A549 (cell line): ENCODE measurements around the gene DPPA5. TPM values are rescaled to one million over a fixed set of nuclear protein-coding genes. Genes with fewer than 3 reads are reported as not detected.

Source experiments
- ATAC-seq, 2 experiments: fragments of 200-7000 bp in 1 of 2; fragments of >200 bp in 1 of 2; cut with Nextera tagmentation in 1 of 2; cut with Tn5 transposase in 1 of 2; 3 replicates each; pipeline versions ENCODE4 v1.8.0 to v1.9.1; 2018 to 2020; ENCODE audit warnings: mild to moderate bottlenecking in 1 of 2, moderate library complexity in 1 of 2
- CTCF ChIA-PET: fragments of 300-600 bp; sonication (Branson Sonifier 250); formaldehyde crosslinking; extraction: SDS; loops from one replicate; lab custom pipeline; 2021; ENCODE audit warnings: antibody characterized with exemption, inconsistent platforms; lab: Yijun Ruan, JAX
- POLR2A ChIA-PET: fragments of 350-600 bp; formaldehyde crosslinking; extraction: SDS; loops from one replicate; lab custom pipeline; 2021; ENCODE audit warnings: antibody characterized with exemption, inconsistent platforms; lab: Yijun Ruan, JAX
- DNase-seq, 2 experiments: peaks; one replicate each; pipeline versions ENCODE4 v3.0.0 to v3.0.0-alpha.2; 2011 to 2016; ENCODE audit warnings: low read depth in 1 of 2, low spot score in 1 of 2
- FAIRE-seq: peaks from 2 replicates; lab custom pipeline; 2011; peaks lifted over from hg19 to GRCh38; lab: Jason Lieb, UNC
- H3K27ac ChIP-seq, 2 experiments: fragments of >200 bp; sonication (Bioruptor Twin); formaldehyde crosslinking; 3 replicates each; pipeline ENCODE4 v1.5.1; 2016 to 2017
- H3K4me1 ChIP-seq: fragments of >200 bp; sonication (Bioruptor Twin); formaldehyde crosslinking; 3 replicates; pipeline ENCODE4 v1.6.1; 2016
- H3K4me2 ChIP-seq: fragments of >200 bp; sonication (Bioruptor Twin); formaldehyde crosslinking; 3 replicates; pipeline ENCODE4 v1.6.1; 2016
- H3K4me3 ChIP-seq: fragments of >200 bp; sonication (Bioruptor Twin); formaldehyde crosslinking; 3 replicates; pipeline ENCODE4 v1.5.1; 2016
- H3K9me3 ChIP-seq: fragments of >200 bp; sonication (Bioruptor Twin); formaldehyde crosslinking; 3 replicates; pipeline ENCODE4 v1.6.1; 2016
- CBX8 ChIP-seq: fragments of 200-600 bp; sonication (generic); IDR thresholded peaks from 2 replicates; pipeline ENCODE4 v1.6.1; 2016
- CEBPB ChIP-seq, 2 experiments: fragments of >200 bp in 1 of 2; sonication (Bioruptor Twin) in 1 of 2; formaldehyde crosslinking in 1 of 2; IDR thresholded peaks; 2 replicates each; pipeline ENCODE4 v1.6.1; 2012 to 2016
- CHD2 ChIP-seq: fragments of 150-350 bp; IDR thresholded peaks from 2 replicates; pipeline ENCODE4 v1.6.1; 2014; ENCODE audit warnings: low read length; ENCODE audit not compliant: partially characterized antibody
- E2F6 ChIP-seq: IDR thresholded peaks from 2 replicates; pipeline ENCODE4 v1.6.1; 2012; ENCODE audit warnings: low read depth, borderline replicate concordance
- EHF ChIP-seq: fragments of 250-450 bp; sonication (Bioruptor Pico); IDR thresholded peaks from 2 replicates; pipeline ENCODE4 v1.5.0; 2020; ENCODE audit warnings: mild to moderate bottlenecking
- EHMT2 ChIP-seq: fragments of 200-600 bp; sonication (generic); IDR thresholded peaks from 2 replicates; pipeline ENCODE4 v1.6.1; 2016; ENCODE audit warnings: antibody characterized with exemption, low read depth, mild to moderate bottlenecking, moderate library complexity
- EP300 ChIP-seq, 2 experiments: fragments of >200 bp; sonication (Bioruptor Twin); formaldehyde crosslinking; IDR thresholded peaks; 2 replicates in 1 of 2; 3 replicates in 1 of 2; pipeline ENCODE4 v1.6.1; 2016 to 2017
- ESRRA ChIP-seq: fragments of 150-350 bp; IDR thresholded peaks from 2 replicates; pipeline ENCODE4 v1.6.1; 2014; ENCODE audit warnings: mild to moderate bottlenecking, low read length, borderline replicate concordance
- FOSB ChIP-seq: fragments of 250-450 bp; sonication (Bioruptor Pico); IDR thresholded peaks from 2 replicates; pipeline ENCODE4 v1.5.0; 2020; ENCODE audit warnings: mild to moderate bottlenecking, moderate library complexity
- GATA3 ChIP-seq: IDR thresholded peaks from 2 replicates; pipeline ENCODE4 v1.6.1; 2012; ENCODE audit warnings: borderline replicate concordance
- HDAC2 ChIP-seq: fragments of 200-600 bp; sonication (generic); IDR thresholded peaks from 2 replicates; pipeline ENCODE4 v1.6.1; 2016
- HEYL ChIP-seq: fragments of 250-450 bp; sonication (Bioruptor Pico); IDR thresholded peaks from 2 replicates; pipeline ENCODE4 v1.8.0; 2021; ENCODE audit warnings: mild to moderate bottlenecking, moderate library complexity
- HOXA7 ChIP-seq: fragments of 250-450 bp; sonication (Bioruptor Pico); IDR thresholded peaks from 2 replicates; pipeline ENCODE4 v1.5.0; 2020; ENCODE audit warnings: mild to moderate bottlenecking, moderate library complexity
- HOXB13 ChIP-seq: fragments of 250-450 bp; sonication (Bioruptor Pico); IDR thresholded peaks from 2 replicates; pipeline ENCODE4 v1.5.0; 2020; ENCODE audit warnings: low read depth, mild to moderate bottlenecking, moderate library complexity
- HOXB5 ChIP-seq: fragments of 250-450 bp; sonication (Bioruptor Pico); IDR thresholded peaks from 2 replicates; pipeline ENCODE4 v1.5.0; 2020; ENCODE audit warnings: mild to moderate bottlenecking, moderate library complexity
- MAFK ChIP-seq: fragments of 450-650 bp; IDR thresholded peaks from 2 replicates; pipeline ENCODE4 v1.6.1; 2014; ENCODE audit not compliant: partially characterized antibody
- MAX ChIP-seq: IDR thresholded peaks from 2 replicates; pipeline ENCODE4 v1.6.1; 2012
- MAZ ChIP-seq: fragments of 150-350 bp; IDR thresholded peaks from 2 replicates; pipeline ENCODE4 v1.6.1; 2014; ENCODE audit warnings: antibody characterized with exemption, low read depth, low read length, borderline replicate concordance
- MYC ChIP-seq: IDR thresholded peaks from 2 replicates; pipeline ENCODE4 v1.6.1; 2012; ENCODE audit warnings: mild to moderate bottlenecking, inconsistent platforms, low read length, improper control_type of control experiment, borderline replicate concordance
- RAD21 ChIP-seq, 2 experiments: fragments of >200 bp in 1 of 2; sonication (Bioruptor Twin) in 1 of 2; formaldehyde crosslinking in 1 of 2; IDR thresholded peaks in 1 of 2; conservative IDR thresholded peaks in 1 of 2; 2 replicates in 1 of 2; 3 replicates in 1 of 2; pipeline ENCODE4 v1.6.1; 2012 to 2018; ENCODE audit warnings: inconsistent platforms in 1 of 2
- RARB ChIP-seq: fragments of 250-450 bp; sonication (Bioruptor Pico); IDR thresholded peaks from 2 replicates; pipeline ENCODE4 v1.8.0; 2021; ENCODE audit warnings: mild to moderate bottlenecking, moderate library complexity
- RCOR1 ChIP-seq: fragments of 150-350 bp; IDR thresholded peaks from 2 replicates; pipeline ENCODE4 v1.6.1; 2014; ENCODE audit warnings: antibody characterized with exemption, low read length, low read depth
- RFX5 ChIP-seq: fragments of 450-650 bp; IDR thresholded peaks from 2 replicates; pipeline ENCODE4 v1.7.1; 2014; ENCODE audit warnings: antibody characterized with exemption, mild to moderate bottlenecking, moderate library complexity
- TFCP2L1 ChIP-seq: fragments of 250-450 bp; sonication (Bioruptor Pico); IDR thresholded peaks from 2 replicates; pipeline ENCODE4 v1.5.0; 2021; ENCODE audit warnings: mild to moderate bottlenecking
- USF2 ChIP-seq: fragments of 450-650 bp; IDR thresholded peaks from 2 replicates; pipeline ENCODE4 v1.6.1; 2014; ENCODE audit warnings: antibody characterized with exemption
- ZFP36 ChIP-seq: fragments of 450-650 bp; IDR thresholded peaks from 2 replicates; pipeline ENCODE4 v1.6.1; 2014; ENCODE audit warnings: borderline replicate concordance; ENCODE audit not compliant: partially characterized antibody
- ZNF302 ChIP-seq: fragments of 250-450 bp; sonication (Bioruptor Pico); IDR thresholded peaks from 2 replicates; pipeline ENCODE4 v1.9.0; 2021; ENCODE audit warnings: inconsistent platforms, mild to moderate bottlenecking, moderate library complexity
- WGBS: methylation state at CpG from one replicate; pipeline ENCODE4 v1.1.6; 2017; ENCODE audit errors: missing lambda C conversion rate; 5-methylcytosine and 5-hydroxymethylcytosine counted together
- polyA plus RNA-seq, 4 experiments: library from polyadenylated mRNA; depleted of rRNA in 3 of 4; stranded (reverse); fragments of >200 nt; fragmentation: RNase III in 1 of 4; extraction: RNeasy Plus Mini Kit Qiagen cat#74134 plus additional on column Dnase treatment in 1 of 4; gene quantifications; 2 replicates in 3 of 4; 3 replicates in 1 of 4; pipeline ENCODE4 v1.2.3, GENCODE V29; 2011 to 2017
- TF ChIP-seq, protein P1 (sequence below): fragments of 200-600 bp; sonication (generic); IDR thresholded peaks from 2 replicates; pipeline ENCODE4 v1.6.1; 2016; ENCODE audit warnings: antibody characterized with exemption, mild to moderate bottlenecking, moderate library complexity

Gene DPPA5
- polyA plus RNA-seq, 2 of the 4 experiments (the other 2 are of a cell fraction): not detected

DNA sequence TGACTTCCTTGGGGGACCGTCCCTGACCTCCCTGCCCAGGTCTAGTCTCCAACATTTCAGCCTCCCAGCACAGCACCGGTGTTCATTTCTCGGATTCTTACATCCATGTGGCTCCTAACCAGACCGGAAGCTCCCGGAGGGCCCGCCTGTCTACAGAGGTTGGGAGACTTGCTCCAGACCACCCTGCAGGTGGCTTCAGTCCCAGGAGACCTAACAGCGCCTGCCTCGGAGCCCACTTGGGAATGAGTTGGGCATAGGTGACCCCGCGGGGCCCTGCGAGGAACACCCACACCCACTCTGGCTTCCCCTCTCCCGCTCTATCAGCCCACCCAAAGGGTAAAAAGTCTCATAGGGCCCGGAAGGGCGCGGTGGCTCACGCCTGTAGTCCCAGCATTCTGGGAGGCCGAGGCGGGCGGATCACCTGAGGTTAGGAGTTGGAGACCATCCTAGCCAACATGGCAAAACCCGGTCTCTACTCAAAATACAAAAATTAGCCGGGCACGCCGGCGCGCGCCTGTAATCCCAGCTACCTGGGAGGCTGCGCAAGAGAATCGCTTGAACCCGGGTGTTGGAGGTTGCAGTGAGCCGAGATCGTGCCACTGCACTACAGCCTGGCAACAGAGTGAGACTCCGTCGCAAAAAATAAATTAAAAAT lies 5.4 kb downstream of the DPPA5 start:
- Histone ChIP-seq H3K9me3 (no peaks in the 10 kb centered on the region), H3K27ac (no peak overlapping the region), H3K4me2 (no peak overlapping the region), H3K4me3 (no peak overlapping the region), H3K4me1 (no peaks in the 10 kb centered on the region)
- no peak for ATAC-seq
- ChIA-PET POLR2A (no interaction called here), CTCF (interaction anchor here (0.6 kb wide), 1 partner anchor 19 kb away, joined by 3 read pairs; no protein-coding TSS in a partner anchor)
- TF ChIP-seq MAZ (no peak), TFCP2L1 (CRISPR knock-in tag) (no peak), CHD2 (no peak), RFX5 (no peak), ZNF302 (CRISPR knock-in tag) (no peak), ZFP36 (no peak), HOXB5 (no peak), CEBPB (IDR thresholded peaks at IDR 0.05) (no peak), EP300 (IDR thresholded peaks at IDR 0.05) (no peak), E2F6 (no peak), RCOR1 (no peak), ESRRA (no peak), HOXB13 (CRISPR knock-in tag) (no peak), CBX8 (no peak)
- no peak for FAIRE-seq
- DNase-seq: no peak
- 89% methylated on average over 29 of the region's 33 CpGs for WGBS

- Histone ChIP-seq H3K4me2 (no peak overlapping the region), H3K4me3 (no peak overlapping the region), H3K9me3 (no peaks in the 10 kb centered on the region), H3K27ac (no peak overlapping the region), H3K4me1 (0 out of 3 replicates have a peak, but pooled peaks cover 4% of the 10 kb centered on the region)
- FAIRE-seq (no peak), DNase-seq (no peak), ATAC-seq (no peak)
- TF ChIP-seq TFCP2L1 (CRISPR knock-in tag) (no peak), RAD21 (conservative IDR thresholded peaks at IDR 0.05 in 1 of 2, IDR thresholded peaks at IDR 0.05 in 1 of 2) (no peak)
- POLR2A ChIA-PET: no interaction called here
- CTCF ChIA-PET: no interaction called here
These were observed 10.9 kb downstream of the DPPA5 start for GRCh38 chr6:73343164-73343563.

DNA sequence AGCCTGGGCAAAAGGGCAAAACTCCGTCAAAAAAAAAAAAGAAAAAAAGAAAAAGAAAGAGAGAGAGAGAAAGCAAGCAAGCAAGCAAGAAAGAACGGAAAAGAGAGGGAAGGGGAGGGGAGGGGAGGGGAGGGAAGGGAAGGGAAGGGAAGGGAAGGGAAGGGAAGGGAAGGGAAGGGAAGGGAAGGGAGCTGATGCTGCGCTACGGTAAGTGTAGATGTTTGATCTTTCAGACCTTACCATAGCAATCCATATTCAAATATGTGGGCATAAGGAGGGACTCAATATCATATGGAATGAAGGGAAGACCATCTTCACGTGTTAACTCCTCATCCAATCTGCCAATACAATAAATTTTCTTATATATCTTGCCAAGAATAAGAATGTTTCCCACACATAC lies 11.9 kb downstream of the DPPA5 start:
- POLR2A ChIA-PET: no interaction called here
- CTCF ChIA-PET: no interaction called here
- WGBS: 66% methylated on average over 4 of the region's 5 CpGs

More for the DNA sequence above, 11.9 kb downstream of the DPPA5 start:
- no peak for ATAC-seq
- DNase-seq: no peak
- Histone ChIP-seq H3K9me3 (no peaks in the 10 kb centered on the region), H3K4me3 (no peak overlapping the region), H3K27ac (no peak overlapping the region), H3K4me1 (0 out of 3 replicates have a peak, but pooled peaks cover 4% of the 10 kb centered on the region), H3K4me2 (no peak overlapping the region)
- FAIRE-seq: no peak
- TF ChIP-seq HDAC2 (no peak), MAZ (no peak), RARB (CRISPR knock-in tag) (no peak), HOXA7 (no peak), TFCP2L1 (CRISPR knock-in tag) (no peak), ZFP36 (no peak), MAX (no peak), HEYL (no peak), HOXB5 (no peak), USF2 (no peak), EHF (CRISPR knock-in tag) (no peak), MYC (no peak), MAFK (no peak), GATA3 (no peak), EHMT2 (no peak), FOSB (CRISPR knock-in tag) (no peak)
- TF ChIP-seq, protein P1, sequence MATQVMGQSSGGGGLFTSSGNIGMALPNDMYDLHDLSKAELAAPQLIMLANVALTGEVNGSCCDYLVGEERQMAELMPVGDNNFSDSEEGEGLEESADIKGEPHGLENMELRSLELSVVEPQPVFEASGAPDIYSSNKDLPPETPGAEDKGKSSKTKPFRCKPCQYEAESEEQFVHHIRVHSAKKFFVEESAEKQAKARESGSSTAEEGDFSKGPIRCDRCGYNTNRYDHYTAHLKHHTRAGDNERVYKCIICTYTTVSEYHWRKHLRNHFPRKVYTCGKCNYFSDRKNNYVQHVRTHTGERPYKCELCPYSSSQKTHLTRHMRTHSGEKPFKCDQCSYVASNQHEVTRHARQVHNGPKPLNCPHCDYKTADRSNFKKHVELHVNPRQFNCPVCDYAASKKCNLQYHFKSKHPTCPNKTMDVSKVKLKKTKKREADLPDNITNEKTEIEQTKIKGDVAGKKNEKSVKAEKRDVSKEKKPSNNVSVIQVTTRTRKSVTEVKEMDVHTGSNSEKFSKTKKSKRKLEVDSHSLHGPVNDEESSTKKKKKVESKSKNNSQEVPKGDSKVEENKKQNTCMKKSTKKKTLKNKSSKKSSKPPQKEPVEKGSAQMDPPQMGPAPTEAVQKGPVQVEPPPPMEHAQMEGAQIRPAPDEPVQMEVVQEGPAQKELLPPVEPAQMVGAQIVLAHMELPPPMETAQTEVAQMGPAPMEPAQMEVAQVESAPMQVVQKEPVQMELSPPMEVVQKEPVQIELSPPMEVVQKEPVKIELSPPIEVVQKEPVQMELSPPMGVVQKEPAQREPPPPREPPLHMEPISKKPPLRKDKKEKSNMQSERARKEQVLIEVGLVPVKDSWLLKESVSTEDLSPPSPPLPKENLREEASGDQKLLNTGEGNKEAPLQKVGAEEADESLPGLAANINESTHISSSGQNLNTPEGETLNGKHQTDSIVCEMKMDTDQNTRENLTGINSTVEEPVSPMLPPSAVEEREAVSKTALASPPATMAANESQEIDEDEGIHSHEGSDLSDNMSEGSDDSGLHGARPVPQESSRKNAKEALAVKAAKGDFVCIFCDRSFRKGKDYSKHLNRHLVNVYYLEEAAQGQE: no peak
- TF ChIP-seq, all 56 proteins: peak for 0
